Fibroblast of skin of right quadriceps (primary cell): Measurements from ENCODE around the gene LRRC4C.

Source experiments
- DNase-seq: peaks from one replicate; pipeline ENCODE4 v3.0.0-alpha.2; 2013

LRRC4C gene

DNA sequence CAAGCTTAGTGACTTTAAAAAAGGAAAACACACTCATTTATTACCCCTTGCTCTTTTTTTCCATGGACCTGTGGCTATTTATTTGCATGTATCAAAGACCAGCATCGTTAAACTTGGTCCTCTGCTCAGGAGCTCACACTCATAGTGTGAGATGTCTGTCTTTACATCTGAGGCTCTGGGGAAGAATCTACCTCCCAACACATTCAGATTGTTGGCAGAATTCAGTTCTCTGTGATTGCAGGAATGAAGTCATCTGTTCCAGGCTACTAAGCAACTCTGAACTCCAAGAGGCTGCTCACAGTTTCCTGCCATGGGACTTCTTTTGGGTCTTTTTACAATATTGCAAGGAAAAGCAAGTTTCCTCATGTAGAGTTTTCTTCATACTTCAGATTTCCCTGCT lies 138.8 kb downstream of the LRRC4C start:
- peak; percentile 8 for DNase-seq

DNA sequence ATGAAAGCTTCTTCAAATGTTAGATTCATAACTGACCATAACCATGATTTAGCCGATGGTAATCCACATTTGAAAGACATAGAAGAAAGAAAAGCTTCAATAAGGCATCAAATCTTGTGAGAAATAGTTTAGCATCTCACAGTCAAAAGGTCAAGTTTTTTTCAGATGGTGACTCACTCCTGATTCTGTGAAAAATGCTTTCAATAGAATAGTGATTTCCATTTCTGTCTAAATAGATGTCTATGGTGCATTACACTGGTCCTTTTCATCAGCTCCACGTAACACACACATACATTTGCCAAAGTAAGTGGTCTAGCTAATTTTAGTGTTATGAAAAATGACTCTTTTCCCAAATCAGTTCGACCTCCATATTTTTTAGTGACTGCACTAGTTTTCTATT lies 139.2 kb downstream of the LRRC4C start:
- peak; percentile 46 for DNase-seq

- no peak for DNase-seq
Observed at GRCh38 chr11:41319434-41319833, 140.0 kb downstream of the LRRC4C start.

DNA sequence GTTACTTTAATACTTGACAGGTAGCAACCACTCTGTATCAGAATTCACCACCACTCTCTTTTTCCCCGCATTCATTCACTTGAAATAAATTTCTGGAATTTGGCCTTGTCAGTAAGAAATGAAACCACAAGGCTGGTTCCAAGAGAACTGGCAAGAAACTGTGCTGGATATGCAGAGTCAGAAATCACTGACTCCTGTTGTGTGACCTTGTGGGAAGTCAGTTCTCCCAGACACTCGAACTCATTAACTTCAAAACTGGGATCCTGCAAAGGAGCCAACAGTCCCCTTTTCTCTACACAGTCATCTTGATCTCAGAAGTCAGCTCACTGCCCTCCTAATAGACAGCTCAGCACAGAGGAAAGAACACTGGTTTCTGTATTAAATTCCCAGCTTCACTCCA lies 142.7 kb downstream of the LRRC4C start:
- DNase-seq = peak; percentile 66

- DNase-seq = no peak
Observed at GRCh38 chr11:41313226-41313625, 146.2 kb downstream of the LRRC4C start.

GRCh38 chr11:41309716-41310115 lies 149.7 kb downstream of the LRRC4C start:
- no peak for DNase-seq

GRCh38 chr11:41309111-41309522 lies 150.3 kb downstream of the LRRC4C start:
- DNase-seq = no peak

- no peak for DNase-seq
Observed at GRCh38 chr11:41308286-41308685, 151.2 kb downstream of the LRRC4C start.

DNA sequence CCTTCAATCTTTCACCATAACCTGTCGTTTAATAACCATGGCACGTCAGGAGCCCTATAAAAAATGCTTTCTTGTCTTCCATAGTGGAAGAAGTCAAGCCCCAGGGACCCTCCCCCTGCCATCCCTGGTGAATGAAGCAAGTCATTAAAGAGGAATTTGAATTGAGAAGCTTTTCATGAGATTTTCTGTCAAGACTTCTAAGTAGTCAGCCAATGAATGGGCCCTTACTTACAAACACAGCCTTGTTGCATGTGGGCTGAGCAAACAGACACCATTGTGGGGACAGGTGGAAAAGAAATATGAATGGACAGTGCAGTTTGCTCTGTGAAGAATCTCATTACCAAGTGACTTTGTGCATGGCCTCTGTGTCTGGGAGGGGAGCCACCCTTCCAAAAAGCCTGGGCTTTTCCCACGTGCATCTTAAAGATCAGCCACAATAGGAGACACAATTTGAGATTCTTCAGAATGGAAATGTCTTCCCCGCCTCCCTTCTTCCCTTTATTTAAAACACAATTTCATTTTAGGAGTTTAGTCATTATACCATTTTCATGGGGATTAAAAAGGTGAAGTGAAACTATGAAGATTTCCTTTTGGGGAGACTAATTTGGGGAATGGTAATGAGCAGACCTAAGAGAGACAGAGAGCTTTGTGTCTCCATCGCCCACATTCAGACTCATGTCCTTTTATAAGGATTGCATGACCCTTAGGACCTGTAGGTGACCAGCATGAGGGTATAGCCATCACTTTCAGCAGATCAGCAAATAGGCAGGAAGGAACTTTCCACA lies 152.0 kb downstream of the LRRC4C start:
- peak; percentile 22 for DNase-seq

DNA sequence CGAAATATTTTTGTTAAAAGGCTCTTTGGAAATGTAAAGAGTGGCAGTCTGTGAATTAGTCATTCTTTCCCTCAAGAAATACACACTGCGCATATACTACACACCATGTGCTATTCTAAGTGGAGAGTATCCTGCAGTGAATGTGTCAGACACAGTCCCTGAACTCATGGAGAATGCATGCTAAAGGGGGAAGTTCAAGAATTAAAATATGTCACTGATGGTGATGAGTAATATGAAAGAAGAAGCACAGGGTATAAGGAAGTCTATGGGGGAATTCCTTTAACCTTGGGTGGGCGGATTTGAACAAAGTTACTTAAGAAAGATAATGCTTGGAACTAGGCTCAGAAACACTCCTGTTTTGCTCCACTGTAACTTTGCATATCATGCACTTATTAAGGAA lies 153.0 kb downstream of the LRRC4C start:
- peak; percentile 89 for DNase-seq

DNA sequence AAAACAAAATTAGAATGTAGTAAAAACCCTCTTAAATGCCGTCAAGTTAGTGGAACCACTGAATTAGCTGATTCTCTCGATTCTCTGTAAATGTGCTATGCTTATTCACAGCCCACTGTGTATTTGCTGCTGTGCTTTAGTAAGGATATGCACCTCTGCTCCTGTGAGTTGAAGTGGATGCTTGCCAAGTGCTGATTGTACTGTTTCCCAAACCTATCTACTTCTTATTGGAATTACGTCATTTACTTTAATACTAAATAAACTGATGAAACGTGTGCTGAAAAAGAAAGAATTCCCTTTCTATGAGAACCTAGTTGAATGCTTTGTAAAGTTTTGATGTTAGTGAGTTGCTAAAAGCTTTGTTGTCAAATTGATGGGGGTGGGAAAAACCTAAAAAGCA lies 158.4 kb downstream of the LRRC4C start:
- DNase-seq = peak; percentile 55

- no peak for DNase-seq
Observed at GRCh38 chr11:41289408-41289807, 170.0 kb downstream of the LRRC4C start.

GRCh38 chr11:41286751-41287150 lies 172.7 kb downstream of the LRRC4C start:
- no peak for DNase-seq

- DNase-seq = no peak
Observed at GRCh38 chr11:41284354-41284753, 175.1 kb downstream of the LRRC4C start.

- DNase-seq = peak; percentile 52
Observed at GRCh38 chr11:41283191-41283930, 176.1 kb downstream of the LRRC4C start.

DNA sequence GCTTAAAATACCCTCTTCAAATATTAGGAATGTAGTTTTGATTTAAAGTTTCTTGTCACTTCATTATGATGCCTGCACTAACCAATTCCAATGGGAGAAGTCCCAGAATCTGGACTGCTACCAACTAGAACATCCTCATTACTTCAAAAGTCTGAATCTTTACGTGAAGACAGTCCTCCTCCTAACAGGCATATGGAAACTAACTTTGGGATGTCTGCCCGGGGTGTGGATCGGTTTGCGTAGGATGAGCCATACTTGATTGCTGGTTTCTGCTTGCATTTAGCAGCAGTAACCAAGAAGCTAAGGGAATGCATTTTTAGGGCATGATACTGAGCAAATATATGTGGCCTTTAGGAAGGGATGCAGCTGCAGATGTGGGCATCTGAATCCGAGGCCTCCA lies 177.1 kb downstream of the LRRC4C start:
- peak; percentile 83 for DNase-seq

DNA sequence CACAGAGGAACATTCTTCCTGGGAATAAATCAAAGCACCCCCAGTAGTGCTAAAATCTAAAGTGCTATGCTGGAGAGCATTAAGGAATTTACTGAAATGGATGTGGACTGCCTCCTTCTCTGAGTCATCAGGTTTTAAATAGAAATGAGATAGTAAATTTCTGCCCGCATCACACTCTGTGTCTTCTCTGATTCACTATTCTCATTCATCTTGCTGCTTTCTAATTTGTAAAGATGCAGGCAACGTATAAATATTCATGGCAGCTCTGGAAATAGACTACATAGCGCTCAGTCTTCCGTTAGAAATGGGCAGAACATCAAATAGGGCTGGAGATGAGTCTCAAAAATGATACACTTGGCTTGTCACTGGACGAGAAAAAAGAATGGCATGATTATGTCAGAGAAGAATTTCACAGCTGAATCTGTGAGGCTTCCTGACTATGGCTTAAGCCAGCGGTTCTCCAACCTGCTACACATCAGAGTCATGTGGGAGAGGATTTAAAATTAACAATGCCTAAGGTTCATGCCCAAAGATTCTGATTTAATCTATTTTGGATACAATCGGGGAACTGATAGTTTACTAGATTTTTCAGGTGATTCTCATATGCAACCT lies 178.2 kb downstream of the LRRC4C start:
- DNase-seq = peak; percentile 97

DNA sequence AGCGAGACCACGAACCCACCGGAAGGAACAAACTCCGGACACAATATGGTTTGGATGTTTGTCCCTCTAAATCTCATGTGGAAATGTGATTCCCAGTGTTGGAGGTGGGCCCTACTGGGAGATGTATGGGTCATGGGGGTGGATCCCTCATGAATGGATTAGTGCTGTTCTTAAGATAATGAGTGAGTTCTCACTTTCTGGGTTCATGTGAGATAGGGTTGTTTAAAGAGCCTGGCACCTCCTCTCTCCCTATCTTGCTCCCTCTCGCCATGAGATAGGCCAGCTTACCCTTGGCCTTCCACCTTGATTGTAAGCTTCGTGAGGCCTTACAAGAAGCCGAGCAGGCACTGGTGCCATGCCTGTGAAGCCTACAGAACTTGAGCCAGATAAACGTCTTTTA lies 184.6 kb downstream of the LRRC4C start:
- no peak for DNase-seq

DNA sequence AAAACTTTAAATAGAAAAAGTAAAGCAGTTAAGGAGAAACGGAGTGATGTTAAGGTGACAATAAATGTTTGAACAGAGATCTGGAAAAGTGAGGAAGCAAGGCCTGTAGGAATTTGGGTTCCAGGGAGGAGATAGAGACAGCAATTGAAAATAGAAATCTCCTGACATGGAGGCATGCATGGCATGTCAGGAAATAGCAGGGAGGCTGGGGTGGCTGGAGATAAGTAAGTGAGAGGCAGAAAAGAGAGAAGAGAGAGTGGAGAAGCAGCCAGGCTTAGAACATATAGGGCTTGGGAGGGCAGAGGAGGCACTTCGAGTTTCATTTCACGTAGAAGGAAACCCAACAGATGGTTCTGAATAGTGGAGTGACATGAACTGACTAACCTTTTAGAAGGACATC lies 185.5 kb downstream of the LRRC4C start:
- DNase-seq = peak; percentile 8

GRCh38 chr11:41267451-41267850 lies 192.0 kb downstream of the LRRC4C start:
- DNase-seq = no peak

DNA sequence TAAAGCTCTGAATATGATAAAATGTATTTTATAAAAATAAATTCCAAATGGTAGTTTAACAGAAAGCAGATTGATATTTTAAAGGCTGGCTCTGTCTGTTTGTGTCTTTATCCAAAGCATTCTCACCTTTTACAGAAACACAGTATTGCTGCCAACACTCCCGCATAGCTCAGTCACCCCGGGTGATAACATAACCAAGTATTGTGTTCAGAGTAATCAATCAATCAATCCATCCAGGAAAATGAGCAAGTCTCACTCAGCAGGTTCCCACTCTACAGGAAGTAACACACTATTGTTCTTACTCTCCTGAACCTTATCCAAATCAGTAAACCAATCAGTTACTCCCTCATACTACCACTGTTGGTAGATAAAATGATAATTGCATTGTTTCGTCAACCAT lies 203.4 kb downstream of the LRRC4C start:
- no peak for DNase-seq

DNA sequence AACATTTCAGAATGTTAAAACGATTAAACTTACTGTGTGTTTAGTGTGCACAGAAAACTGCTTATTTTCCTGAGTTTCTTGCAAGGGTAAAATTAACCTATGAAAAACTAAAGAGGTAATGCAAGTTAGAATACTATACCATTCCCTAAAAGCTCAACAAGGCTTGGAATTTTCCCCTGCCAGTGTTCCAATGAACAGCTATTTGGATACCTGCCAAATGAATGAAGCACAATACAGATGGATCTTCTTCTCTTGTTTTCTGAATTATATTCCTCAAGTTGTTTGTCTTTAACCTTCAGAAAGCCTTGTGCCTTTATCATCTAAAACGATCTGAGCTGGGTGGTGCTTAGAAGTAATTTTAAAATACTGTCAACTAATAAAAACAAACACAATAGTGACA lies 204.5 kb downstream of the LRRC4C start:
- no peak for DNase-seq

- DNase-seq = peak; percentile 38
Observed at GRCh38 chr11:41250408-41250935, 209.0 kb downstream of the LRRC4C start.

DNA sequence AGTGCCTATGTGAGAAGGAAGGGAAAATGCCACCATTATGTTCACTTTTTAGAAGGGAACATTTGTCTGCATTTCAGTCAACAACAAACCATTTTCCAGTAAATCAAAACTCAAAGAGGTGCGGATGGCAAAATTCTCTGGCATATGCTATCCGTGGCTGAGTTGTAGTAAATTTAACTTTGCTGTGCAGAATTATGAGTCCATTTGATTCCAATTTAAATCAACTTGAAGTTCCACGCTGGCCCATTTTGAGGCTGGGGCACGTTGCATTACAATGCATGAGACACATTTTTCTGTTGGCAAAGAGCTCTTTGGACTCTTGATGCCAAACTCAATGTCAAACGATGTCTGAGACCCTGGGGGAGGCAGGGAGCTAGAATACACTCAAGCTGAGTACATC lies 211.8 kb downstream of the LRRC4C start:
- no peak for DNase-seq
